HepG2 (cell line): ENCODE results near the gene OAF. TPM values are rescaled to one million over a fixed set of nuclear protein-coding genes. Genes with fewer than 3 reads are reported as not detected.

Experiments used
- ATAC-seq: fragments of 200-7000 bp; cut with Tn5 transposase; 3 replicates; pipeline ENCODE4 v1.9.1; 2020; ENCODE audit warnings: mild to moderate bottlenecking, moderate library complexity
- BruUV-seq: library from RNA; stranded (reverse); fragments of 400-500 nt; replicated peaks from 2 replicates; lab custom pipeline; 2021; lab: Mats Ljungman, UMichigan
- CTCF ChIA-PET: fragments of 300-600 bp; formaldehyde crosslinking; extraction: SDS; loops from one replicate; lab custom pipeline; 2021; ENCODE audit warnings: low total read pairs, inconsistent platforms, low intra/inter-chr PET ratio; lab: Yijun Ruan, JAX
- POLR2A ChIA-PET: fragments of 350-600 bp; sonication (Branson Sonifier 250); formaldehyde crosslinking; loops from one replicate; lab custom pipeline; 2020; ENCODE audit warnings: antibody characterized with exemption, inconsistent platforms; lab: Yijun Ruan, JAX
- DNase-seq: peaks from one replicate; pipeline ENCODE4 v3.0.0-alpha.2; 2015; ENCODE audit warnings: low spot score
- FAIRE-seq: peaks from 3 replicates; lab custom pipeline; 2011; peaks lifted over from hg19 to GRCh38; lab: Jason Lieb, UNC
- H2AFZ ChIP-seq: one replicate; pipeline ENCODE4 v1.6.1; 2011; ENCODE audit warnings: low read length, inconsistent platforms
- H3K27ac ChIP-seq: fragments of 300-600 bp; 3 replicates; pipeline ENCODE4 v1.8.0; 2011; ENCODE audit warnings: mixed run types, mild to moderate bottlenecking, mixed read lengths, low read length, inconsistent platforms; ENCODE audit not compliant: insufficient read depth; ENCODE audit errors: extremely low read length
- H3K27me3 ChIP-seq, 2 experiments: fragments of 200-600 bp in 1 of 2; 2 replicates in 1 of 2; 3 replicates in 1 of 2; pipeline versions ENCODE4 v1.6.0 to v1.8.0; 2011; ENCODE audit warnings: low read length in 2 of 2, mild to moderate bottlenecking in 2 of 2, moderate library complexity in 2 of 2, inconsistent platforms in 1 of 2; ENCODE audit not compliant: insufficient read depth in 2 of 2, control insufficient read depth in 1 of 2
- H3K36me3 ChIP-seq, 2 experiments: fragments of 200-600 bp in 1 of 2; replicated peaks in 1 of 2; 2 replicates in 1 of 2; 3 replicates in 1 of 2; pipeline versions ENCODE4 v1.5.1 to v1.8.0; 2011; ENCODE audit warnings: low read length in 2 of 2, inconsistent platforms in 1 of 2; ENCODE audit not compliant: insufficient read depth in 2 of 2, control insufficient read depth in 1 of 2
- H3K4me1 ChIP-seq: 2 replicates; pipeline ENCODE4 v1.5.1; 2012; ENCODE audit warnings: low read length, inconsistent platforms; ENCODE audit not compliant: insufficient read depth
- H3K4me2 ChIP-seq: 2 replicates; pipeline ENCODE4 v1.6.0; 2011; ENCODE audit warnings: low read depth, low read length, inconsistent platforms
- H3K4me3 ChIP-seq, 3 experiments: fragments of 200-600 bp in 1 of 3; sonication (generic), shearing (Covaris generic) in 1 of 3; replicated peaks in 1 of 3; 2 replicates each; pipeline ENCODE4 v1.5.1; 2011 to 2016; ENCODE audit warnings: low read length in 3 of 3, inconsistent platforms in 2 of 3, low read depth in 2 of 3, mild to moderate bottlenecking in 2 of 3, control low read depth in 1 of 3, mixed read lengths in 1 of 3; ENCODE audit not compliant: insufficient read depth in 1 of 3
- H3K79me2 ChIP-seq: one replicate; pipeline ENCODE4 v1.6.1; 2011; ENCODE audit warnings: low read length, inconsistent platforms; ENCODE audit not compliant: insufficient read depth
- H3K9ac ChIP-seq: 2 replicates; pipeline ENCODE4 v1.6.0; 2011; ENCODE audit warnings: mild to moderate bottlenecking, low read depth, low read length, inconsistent platforms; ENCODE audit not compliant: insufficient read depth
- H3K9me3 ChIP-seq: 2 replicates; pipeline ENCODE4 v1.5.1; 2012; ENCODE audit warnings: mild to moderate bottlenecking, low read length
- H4K20me1 ChIP-seq: 2 replicates; pipeline ENCODE4 v1.6.0; 2011; ENCODE audit warnings: inconsistent platforms, mild to moderate bottlenecking, low read length, moderate library complexity; ENCODE audit not compliant: insufficient read depth
- ARHGAP35 ChIP-seq: sonication (generic); formaldehyde crosslinking; IDR thresholded peaks from 2 replicates; pipeline ENCODE4 v1.9.0; 2022; ENCODE audit warnings: mild to moderate bottlenecking, inconsistent platforms, moderate library complexity, missing genetic modification reagents, borderline replicate concordance
- KDM4B ChIP-seq: sonication (generic); formaldehyde crosslinking; IDR thresholded peaks from 2 replicates; pipeline ENCODE4 v1.4.0; 2020; ENCODE audit warnings: missing genetic modification reagents
- ZNF20 ChIP-seq: sonication (generic); formaldehyde crosslinking; IDR thresholded peaks from 2 replicates; pipeline ENCODE4 v1.4.0; 2020; ENCODE audit warnings: mild to moderate bottlenecking, moderate library complexity, missing genetic modification reagents
- ZNF558 ChIP-seq: sonication (generic); formaldehyde crosslinking; IDR thresholded peaks from 2 replicates; pipeline ENCODE4 v1.9.0; 2022; ENCODE audit warnings: mild to moderate bottlenecking, missing genetic modification reagents, borderline replicate concordance
- WGBS: methylation state at CpG from one replicate; pipeline ENCODE4 v1.1.6; 2017; ENCODE audit warnings: low lambda C conversion rate; 5-methylcytosine and 5-hydroxymethylcytosine counted together
- in situ Hi-C: cut with HindIII; loops from 2 replicates; pipeline ENCODE4 v1.10.0; 2017; ENCODE audit warnings: low pct_unique_long_range_greater_than_20kb; ENCODE audit not compliant: extremely low pct_ligation_motif_present
- intact Hi-C: fragments of 100-400 bp; cut with micrococcal nuclease; formaldehyde crosslinking; loops from one replicate; pipeline ENCODE4 v1.10.0; 2022; ENCODE audit not compliant: unreplicated experiment
- polyA plus RNA-seq, 8 experiments: library from polyadenylated mRNA; depleted of rRNA in 3 of 8; stranded (reverse) in 7 of 8; unstranded in 1 of 8; fragments of >200 nt; fragmentation: Illumina TruSeq in 4 of 8; extraction: Trizol in 4 of 8; gene quantifications; 2 replicates each; pipeline versions ENCODE4 v1.2.1 to v1.2.3, GENCODE V29; 2011 to 2016; ENCODE audit warnings: low read depth in 4 of 8, missing spikeins in 1 of 8, mixed read lengths in 1 of 8; ENCODE audit not compliant: insufficient read depth in 1 of 8
- total RNA-seq, 5 experiments: library from RNA; depleted of rRNA; stranded (reverse); fragments of >200 nt; fragmentation: Illumina TruSeq; extraction: Trizol; gene quantifications; 2 replicates each; pipeline ENCODE4 v1.2.3, GENCODE V29; 2016; ENCODE audit warnings: low read depth in 1 of 5
- TF ChIP-seq, protein P1 (sequence below): sonication (generic); formaldehyde crosslinking; IDR thresholded peaks from 2 replicates; pipeline ENCODE4 v1.4.0; 2020; ENCODE audit warnings: missing genetic modification reagents
- TF ChIP-seq, protein P2 (sequence below): sonication (generic); formaldehyde crosslinking; IDR thresholded peaks from 2 replicates; pipeline ENCODE4 v1.4.0; 2020; ENCODE audit warnings: missing genetic modification reagents
- TF ChIP-seq, protein P3 (sequence below): sonication (generic); formaldehyde crosslinking; IDR thresholded peaks from 2 replicates; pipeline ENCODE4 v1.4.0; 2020; ENCODE audit warnings: missing genetic modification reagents
- TF ChIP-seq, protein P4 (sequence below): sonication (generic); formaldehyde crosslinking; IDR thresholded peaks from 2 replicates; pipeline ENCODE4 v1.5.0; 2020; ENCODE audit warnings: mild to moderate bottlenecking, missing genetic modification reagents

The OAF gene
- total and polyA plus RNA-seq, 2 of the 13 experiments (the other 11 are each of a cell fraction or from before 2014, with no cell fraction given) = 63.7 to 94.6 TPM

DNA sequence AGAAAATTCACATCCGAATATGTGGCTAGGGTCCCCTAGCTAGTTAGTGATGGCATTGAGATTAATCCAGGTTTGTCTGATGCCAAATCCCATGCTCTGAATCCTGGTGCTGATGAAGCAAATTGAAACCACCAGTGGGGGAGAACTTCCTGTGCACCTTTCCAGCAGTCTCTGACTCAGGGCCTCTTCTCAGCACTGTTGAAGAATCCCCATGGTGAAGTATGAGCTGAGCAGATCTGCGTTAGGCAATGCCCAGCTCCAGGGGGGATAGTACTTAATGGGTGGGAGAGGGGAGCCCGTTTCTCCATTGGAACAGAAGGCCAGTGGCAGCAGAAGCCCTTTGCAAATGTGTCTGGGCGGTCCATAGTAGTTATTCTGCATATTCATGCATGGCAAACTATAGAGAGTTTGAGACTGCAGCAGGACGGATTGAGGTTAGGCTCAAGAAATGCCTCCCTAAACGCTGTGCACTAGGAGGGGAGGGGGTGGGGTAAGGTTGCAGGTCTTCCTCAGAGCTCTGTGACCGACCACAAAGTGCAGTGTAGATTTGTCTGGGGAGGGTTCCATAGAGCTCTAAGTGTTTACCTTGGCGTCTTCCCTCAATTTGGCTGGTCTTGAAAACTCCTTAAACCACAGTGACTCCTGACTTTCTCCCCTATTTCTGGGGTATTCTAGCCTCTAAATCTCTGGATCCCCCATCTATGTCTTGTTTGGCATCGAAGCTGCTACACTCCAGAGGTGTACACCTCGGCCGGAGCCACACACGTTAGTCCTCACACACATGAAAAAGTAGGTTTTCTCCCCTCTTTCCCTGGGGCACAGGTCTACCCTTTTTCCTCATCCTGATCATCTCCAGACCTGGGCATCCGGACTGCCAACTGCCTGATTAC, 33.9 kb downstream of the OAF start (continued):
- TF ChIP-seq, protein P1, sequence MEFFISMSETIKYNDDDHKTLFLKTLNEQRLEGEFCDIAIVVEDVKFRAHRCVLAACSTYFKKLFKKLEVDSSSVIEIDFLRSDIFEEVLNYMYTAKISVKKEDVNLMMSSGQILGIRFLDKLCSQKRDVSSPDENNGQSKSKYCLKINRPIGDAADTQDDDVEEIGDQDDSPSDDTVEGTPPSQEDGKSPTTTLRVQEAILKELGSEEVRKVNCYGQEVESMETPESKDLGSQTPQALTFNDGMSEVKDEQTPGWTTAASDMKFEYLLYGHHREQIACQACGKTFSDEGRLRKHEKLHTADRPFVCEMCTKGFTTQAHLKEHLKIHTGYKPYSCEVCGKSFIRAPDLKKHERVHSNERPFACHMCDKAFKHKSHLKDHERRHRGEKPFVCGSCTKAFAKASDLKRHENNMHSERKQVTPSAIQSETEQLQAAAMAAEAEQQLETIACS (CRISPR knock-in tag) = no peak
- TF ChIP-seq ZNF20 (CRISPR knock-in tag) = no peak

DNA sequence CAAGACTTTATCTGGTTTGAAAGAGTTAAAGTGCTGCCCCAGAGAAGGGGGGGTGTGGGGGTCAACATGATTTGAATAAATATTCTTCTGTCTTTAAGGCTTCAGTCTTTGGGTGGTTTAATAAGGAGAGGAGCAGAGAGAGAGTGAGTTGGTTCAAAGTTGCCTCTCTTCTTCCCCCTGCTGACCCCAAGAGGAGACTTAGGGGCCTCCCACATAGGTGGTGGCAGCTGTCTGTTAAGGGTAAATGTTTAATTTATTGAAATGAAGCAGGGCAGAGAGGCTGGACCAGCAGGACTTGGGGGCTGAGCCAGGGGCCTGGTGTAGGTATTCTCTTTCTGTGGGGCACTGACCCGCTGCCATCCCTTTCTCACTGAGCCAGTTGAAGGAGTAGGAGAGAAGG, 34.6 kb downstream of the OAF start:
- Histone ChIP-seq H3K9ac (no peak overlapping the region), H3K27ac (no peak overlapping the region), H2AFZ (no peak overlapping the region), H3K27me3 (peaks cover 12 to 79% of the 10 kb centered on the region in 2 experiments), H3K4me2 (no peak overlapping the region), H3K79me2 (no peaks in the 10 kb centered on the region), H3K9me3 (no peaks in the 10 kb centered on the region), H3K4me3 (no peak overlapping the region), H3K36me3 (no peaks in the 10 kb centered on the region), H4K20me1 (no peaks in the 10 kb centered on the region), H3K4me1 (no peaks in the 10 kb centered on the region)
- CTCF ChIA-PET = no interaction called here
- FAIRE-seq (no peak), ATAC-seq (no peak), DNase-seq (no peak)
- no TSS peak for BruUV-seq
- in situ Hi-C loops = no loop called here
- 0% methylated on average over 1 of the region's 1 CpG for WGBS
- POLR2A ChIA-PET = no interaction called here
- intact Hi-C loops = no loop called here
- TF ChIP-seq, protein P2, sequence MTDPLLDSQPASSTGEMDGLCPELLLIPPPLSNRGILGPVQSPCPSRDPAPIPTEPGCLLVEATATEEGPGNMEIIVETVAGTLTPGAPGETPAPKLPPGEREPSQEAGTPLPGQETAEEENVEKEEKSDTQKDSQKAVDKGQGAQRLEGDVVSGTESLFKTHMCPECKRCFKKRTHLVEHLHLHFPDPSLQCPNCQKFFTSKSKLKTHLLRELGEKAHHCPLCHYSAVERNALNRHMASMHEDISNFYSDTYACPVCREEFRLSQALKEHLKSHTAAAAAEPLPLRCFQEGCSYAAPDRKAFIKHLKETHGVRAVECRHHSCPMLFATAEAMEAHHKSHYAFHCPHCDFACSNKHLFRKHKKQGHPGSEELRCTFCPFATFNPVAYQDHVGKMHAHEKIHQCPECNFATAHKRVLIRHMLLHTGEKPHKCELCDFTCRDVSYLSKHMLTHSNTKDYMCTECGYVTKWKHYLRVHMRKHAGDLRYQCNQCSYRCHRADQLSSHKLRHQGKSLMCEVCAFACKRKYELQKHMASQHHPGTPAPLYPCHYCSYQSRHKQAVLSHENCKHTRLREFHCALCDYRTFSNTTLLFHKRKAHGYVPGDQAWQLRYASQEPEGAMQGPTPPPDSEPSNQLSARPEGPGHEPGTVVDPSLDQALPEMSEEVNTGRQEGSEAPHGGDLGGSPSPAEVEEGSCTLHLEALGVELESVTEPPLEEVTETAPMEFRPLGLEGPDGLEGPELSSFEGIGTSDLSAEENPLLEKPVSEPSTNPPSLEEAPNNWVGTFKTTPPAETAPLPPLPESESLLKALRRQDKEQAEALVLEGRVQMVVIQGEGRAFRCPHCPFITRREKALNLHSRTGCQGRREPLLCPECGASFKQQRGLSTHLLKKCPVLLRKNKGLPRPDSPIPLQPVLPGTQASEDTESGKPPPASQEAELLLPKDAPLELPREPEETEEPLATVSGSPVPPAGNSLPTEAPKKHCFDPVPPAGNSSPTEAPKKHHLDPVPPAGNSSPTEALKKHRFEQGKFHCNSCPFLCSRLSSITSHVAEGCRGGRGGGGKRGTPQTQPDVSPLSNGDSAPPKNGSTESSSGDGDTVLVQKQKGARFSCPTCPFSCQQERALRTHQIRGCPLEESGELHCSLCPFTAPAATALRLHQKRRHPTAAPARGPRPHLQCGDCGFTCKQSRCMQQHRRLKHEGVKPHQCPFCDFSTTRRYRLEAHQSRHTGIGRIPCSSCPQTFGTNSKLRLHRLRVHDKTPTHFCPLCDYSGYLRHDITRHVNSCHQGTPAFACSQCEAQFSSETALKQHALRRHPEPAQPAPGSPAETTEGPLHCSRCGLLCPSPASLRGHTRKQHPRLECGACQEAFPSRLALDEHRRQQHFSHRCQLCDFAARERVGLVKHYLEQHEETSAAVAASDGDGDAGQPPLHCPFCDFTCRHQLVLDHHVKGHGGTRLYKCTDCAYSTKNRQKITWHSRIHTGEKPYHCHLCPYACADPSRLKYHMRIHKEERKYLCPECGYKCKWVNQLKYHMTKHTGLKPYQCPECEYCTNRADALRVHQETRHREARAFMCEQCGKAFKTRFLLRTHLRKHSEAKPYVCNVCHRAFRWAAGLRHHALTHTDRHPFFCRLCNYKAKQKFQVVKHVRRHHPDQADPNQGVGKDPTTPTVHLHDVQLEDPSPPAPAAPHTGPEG (CRISPR knock-in tag) = no peak
- TF ChIP-seq ARHGAP35 (CRISPR knock-in tag) (no peak), KDM4B (CRISPR knock-in tag) (no peak), ZNF558 (CRISPR knock-in tag) (no peak)
- TF ChIP-seq, protein P3, sequence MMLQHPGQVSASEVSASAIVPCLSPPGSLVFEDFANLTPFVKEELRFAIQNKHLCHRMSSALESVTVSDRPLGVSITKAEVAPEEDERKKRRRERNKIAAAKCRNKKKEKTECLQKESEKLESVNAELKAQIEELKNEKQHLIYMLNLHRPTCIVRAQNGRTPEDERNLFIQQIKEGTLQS (CRISPR knock-in tag) = no peak
- TF ChIP-seq, protein P4, sequence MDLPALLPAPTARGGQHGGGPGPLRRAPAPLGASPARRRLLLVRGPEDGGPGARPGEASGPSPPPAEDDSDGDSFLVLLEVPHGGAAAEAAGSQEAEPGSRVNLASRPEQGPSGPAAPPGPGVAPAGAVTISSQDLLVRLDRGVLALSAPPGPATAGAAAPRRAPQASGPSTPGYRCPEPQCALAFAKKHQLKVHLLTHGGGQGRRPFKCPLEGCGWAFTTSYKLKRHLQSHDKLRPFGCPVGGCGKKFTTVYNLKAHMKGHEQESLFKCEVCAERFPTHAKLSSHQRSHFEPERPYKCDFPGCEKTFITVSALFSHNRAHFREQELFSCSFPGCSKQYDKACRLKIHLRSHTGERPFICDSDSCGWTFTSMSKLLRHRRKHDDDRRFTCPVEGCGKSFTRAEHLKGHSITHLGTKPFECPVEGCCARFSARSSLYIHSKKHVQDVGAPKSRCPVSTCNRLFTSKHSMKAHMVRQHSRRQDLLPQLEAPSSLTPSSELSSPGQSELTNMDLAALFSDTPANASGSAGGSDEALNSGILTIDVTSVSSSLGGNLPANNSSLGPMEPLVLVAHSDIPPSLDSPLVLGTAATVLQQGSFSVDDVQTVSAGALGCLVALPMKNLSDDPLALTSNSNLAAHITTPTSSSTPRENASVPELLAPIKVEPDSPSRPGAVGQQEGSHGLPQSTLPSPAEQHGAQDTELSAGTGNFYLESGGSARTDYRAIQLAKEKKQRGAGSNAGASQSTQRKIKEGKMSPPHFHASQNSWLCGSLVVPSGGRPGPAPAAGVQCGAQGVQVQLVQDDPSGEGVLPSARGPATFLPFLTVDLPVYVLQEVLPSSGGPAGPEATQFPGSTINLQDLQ (CRISPR knock-in tag) = no peak
